ENCODE results near the gene UGCG. TPM values are rescaled to one million over a fixed set of nuclear protein-coding genes. Genes with fewer than 3 reads are reported as not detected.

The UGCG gene
- total and polyA plus RNA-seq, 2 of the 8 experiments (the other 6 are each of a cell fraction or from before 2014, with no cell fraction given): 14.9 to 34.0 TPM

DNA sequence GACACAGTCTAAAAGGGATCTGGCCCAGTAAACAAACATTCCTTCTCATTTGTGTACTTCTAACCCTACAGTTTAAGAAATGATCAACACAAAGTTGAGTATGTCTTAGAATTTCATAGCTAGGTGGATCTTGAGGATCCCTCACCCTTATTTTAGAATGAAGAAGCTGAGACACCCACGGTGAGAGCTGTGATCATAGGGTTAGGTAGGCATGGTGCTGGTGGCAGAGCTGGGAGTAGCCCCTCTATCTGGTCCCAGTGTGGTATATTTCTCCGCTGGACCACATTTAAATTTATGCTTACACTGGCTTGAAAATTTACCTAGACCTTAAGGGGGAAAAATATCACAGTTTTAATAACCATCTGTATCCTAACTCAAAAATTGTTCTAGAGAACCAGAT lies 39.8 kb downstream of the UGCG start:
- H3K79me1 ChIP-seq (ENCODE audit: low read depth, low read length): no peaks in the 10 kb centered on the region
- no peak overlapping the region for H3K14ac ChIP-seq (ENCODE audit: insufficient read length)
- H2AFZ ChIP-seq (ENCODE audit: low read length): no peak overlapping the region
- H2BK15ac ChIP-seq (ENCODE audit: low read length): no peak overlapping the region
- H3K56ac ChIP-seq (replicated peaks; ENCODE audit: insufficient read length, low read depth, low read length): no peak overlapping the region
- no peak overlapping the region for H3K4ac ChIP-seq (replicated peaks; ENCODE audit: insufficient read length, low read depth, low read length)
- H3K9me3 ChIP-seq (ENCODE audit: insufficient read depth in 2 of 2, low read depth in 1 of 2, low read length in 1 of 2): no peaks in the 10 kb centered on the region
- no peak overlapping the region for H2BK12ac ChIP-seq (ENCODE audit: low read depth, low read length)
- no peaks in the 10 kb centered on the region for H3K4me1 ChIP-seq (replicated peaks in 1 of 4; ENCODE audit: control insufficient read depth in 3 of 4, insufficient read depth in 4 of 4, low read length in 3 of 4)
- no peaks in the 10 kb centered on the region for H3K23me2 ChIP-seq (ENCODE audit: low read depth, low read length)
- H3K27me3 ChIP-seq (replicated peaks in 1 of 4; ENCODE audit: control insufficient read depth in 3 of 4, extremely low read depth in 1 of 4, insufficient read depth in 3 of 4, low read length in 3 of 4): no peaks in the 10 kb centered on the region
- H3K4me3 ChIP-seq (ENCODE audit: extremely low read depth in 1 of 4, insufficient read depth in 2 of 4, low read depth in 3 of 4, low read length in 4 of 4): no peak overlapping the region
- no peak for FAIRE-seq
- ChIA-PET CTCF (ENCODE audit: partially characterized antibody) (interaction anchor here (0.6 to 2.0 kb wide), 7 partner anchors 10 to 155 kb away, joined by 3 to 6 read pairs (median 4); no protein-coding TSS in a partner anchor), POLR2A (ENCODE audit: partially characterized antibody) (no interaction called here)
- no peak overlapping the region for H3K18ac ChIP-seq (ENCODE audit: extremely low read depth, low read length)
- H4K8ac ChIP-seq (ENCODE audit: extremely low read depth, insufficient read depth, low read length): no peak overlapping the region
- TF ChIP-seq TCF12 (IDR thresholded peaks at IDR 0.05; ENCODE audit: low read depth, low read length): no peak
- DNase-seq (ENCODE audit: low read depth in 1 of 2, low spot score in 2 of 2): no peak
- no peak overlapping the region for H3K4me2 ChIP-seq (ENCODE audit: insufficient read depth in 1 of 2, low read depth in 2 of 2, low read length in 2 of 2)
- H4K5ac ChIP-seq (ENCODE audit: insufficient read length, low read depth, low read length): no peak overlapping the region
- H4K20me1 ChIP-seq (replicated peaks in 1 of 2; ENCODE audit: control insufficient read depth in 1 of 2, insufficient read depth in 2 of 2, low read length in 2 of 2): no peaks in the 10 kb centered on the region
- H4K91ac ChIP-seq (replicated peaks; ENCODE audit: insufficient read length, low read length): no peak overlapping the region
- no peak overlapping the region for H2BK5ac ChIP-seq (ENCODE audit: low read depth, low read length)
- no peak overlapping the region for H2BK20ac ChIP-seq (ENCODE audit: low read length)
- 90% methylated on average over 2 of the region's 2 CpGs; no CpG with 5 or more reads in 1 of the 2 experiments for WGBS, 2 experiments (ENCODE audit: extremely low coverage in 1 of 2, insufficient coverage in 1 of 2, insufficient read length in 1 of 2, insufficient replicate concordance in 2 of 2, low coverage in 1 of 2, low lambda C conversion rate in 2 of 2, missing lambda C conversion rate in 1 of 2)
- no peak overlapping the region for H3K23ac ChIP-seq (ENCODE audit: insufficient read length)
- H3K27ac ChIP-seq (ENCODE audit: low read depth, low read length): no peak overlapping the region
- no peak overlapping the region for H2BK120ac ChIP-seq (replicated peaks; ENCODE audit: low read depth, low read length)
- H3K79me2 ChIP-seq (ENCODE audit: control insufficient read depth in 1 of 2, insufficient read depth in 2 of 2, low read length in 2 of 2): no peaks in the 10 kb centered on the region
- H3K36me3 ChIP-seq (ENCODE audit: control insufficient read depth in 2 of 4, insufficient read depth in 4 of 4, low read length in 3 of 4): peaks cover 2 to 23% (median 14%) of the 10 kb centered on the region in 4 experiments; a peak in 7 of 8 replicates
- H2AK5ac ChIP-seq (ENCODE audit: low read depth, low read length): no peak overlapping the region
- H3K9ac ChIP-seq (replicated peaks in 1 of 4; ENCODE audit: extremely low read depth in 1 of 4, low read depth in 3 of 4, low read length in 3 of 4): no peak overlapping the region

Measured in H1 (cell line).